Stimulated activated CD8-positive, alpha-beta memory T cell treated with anti-CD3 and anti-CD28 coated beads, Interleukin-4, amount 100 ng/mL, for 1 hour (primary cell): ENCODE measurements around the gene PRDM16.

ENCODE experiments used
- DNase-seq, 2 donors: peaks; one replicate each; pipeline ENCODE4 v3.0.0-alpha.2; 2020; ENCODE audit warnings: low read depth in 2 of 2, low spot score in 1 of 2

PRDM16 gene

GRCh38 chr1:3068564-3069431, at the start of gene PRDM16:
PRDM16 (plus strand) TSS chr1:3069203; CDS start chr1:3069260, 57 bp downstream.
- no peak for DNase-seq

GRCh38 chr1:3019516-3020051, 49.4 kb upstream of the PRDM16 start:
- no peak for DNase-seq

GRCh38 chr1:3020263-3020909, 48.6 kb upstream of the PRDM16 start:
- no peak for DNase-seq

GRCh38 chr1:3021233-3021671, 47.8 kb upstream of the PRDM16 start, which contains the start of gene ACTRT2:
ACTRT2 (plus strand) TSS chr1:3021467; CDS start chr1:3021687, 220 bp downstream.
- DNase-seq: no peak

DNA sequence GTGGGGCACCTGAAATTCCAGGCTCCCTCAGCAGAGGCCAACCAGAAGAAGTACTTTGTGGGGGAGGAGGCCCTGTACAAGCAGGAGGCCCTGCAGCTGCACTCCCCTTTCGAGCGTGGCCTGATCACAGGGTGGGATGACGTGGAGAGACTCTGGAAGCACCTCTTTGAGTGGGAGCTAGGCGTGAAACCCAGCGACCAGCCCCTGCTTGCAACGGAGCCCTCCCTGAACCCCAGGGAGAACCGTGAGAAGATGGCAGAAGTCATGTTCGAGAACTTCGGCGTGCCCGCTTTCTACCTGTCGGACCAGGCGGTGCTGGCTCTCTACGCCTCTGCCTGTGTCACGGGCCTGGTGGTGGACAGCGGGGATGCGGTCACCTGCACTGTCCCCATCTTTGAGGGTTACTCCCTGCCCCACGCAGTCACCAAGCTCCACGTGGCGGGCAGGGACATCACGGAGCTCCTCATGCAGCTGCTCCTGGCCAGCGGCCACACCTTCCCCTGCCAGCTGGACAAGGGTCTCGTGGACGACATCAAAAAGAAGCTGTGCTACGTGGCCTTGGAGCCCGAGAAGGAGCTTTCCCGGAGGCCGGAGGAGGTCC, 47.1 kb upstream of the PRDM16 start:
- no peak for DNase-seq

- no peak for DNase-seq
These were observed 46.5 kb upstream of the PRDM16 start for GRCh38 chr1:3022511-3022973.

GRCh38 chr1:3022976-3023375, 46.0 kb upstream of the PRDM16 start:
- no peak for DNase-seq

- DNase-seq: no peak
These were observed 45.0 kb upstream of the PRDM16 start for GRCh38 chr1:3024019-3024418.

- DNase-seq: no peak
These were observed 44.4 kb upstream of the PRDM16 start for GRCh38 chr1:3024588-3024987.

DNA sequence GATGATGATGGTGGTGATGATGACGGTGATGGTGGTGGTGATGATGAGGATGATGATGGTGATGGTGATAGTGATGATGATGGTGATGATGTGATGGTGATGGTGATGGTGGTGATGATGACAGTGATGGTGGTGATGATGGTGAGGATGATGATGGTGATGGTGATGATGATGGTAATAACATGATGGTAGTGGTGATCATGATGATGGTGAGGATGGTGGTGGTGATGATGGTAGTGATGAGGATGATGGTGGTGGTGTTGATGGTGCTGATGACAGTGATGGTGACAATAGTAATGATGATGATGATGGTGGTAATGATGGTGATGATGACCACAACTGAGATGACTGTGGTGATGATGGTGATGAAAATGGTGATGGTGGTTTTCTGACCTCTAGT, 42.9 kb upstream of the PRDM16 start:
- DNase-seq: no peak

GRCh38 chr1:3026581-3027391, 42.2 kb upstream of the PRDM16 start:
- DNase-seq: no peak

DNA sequence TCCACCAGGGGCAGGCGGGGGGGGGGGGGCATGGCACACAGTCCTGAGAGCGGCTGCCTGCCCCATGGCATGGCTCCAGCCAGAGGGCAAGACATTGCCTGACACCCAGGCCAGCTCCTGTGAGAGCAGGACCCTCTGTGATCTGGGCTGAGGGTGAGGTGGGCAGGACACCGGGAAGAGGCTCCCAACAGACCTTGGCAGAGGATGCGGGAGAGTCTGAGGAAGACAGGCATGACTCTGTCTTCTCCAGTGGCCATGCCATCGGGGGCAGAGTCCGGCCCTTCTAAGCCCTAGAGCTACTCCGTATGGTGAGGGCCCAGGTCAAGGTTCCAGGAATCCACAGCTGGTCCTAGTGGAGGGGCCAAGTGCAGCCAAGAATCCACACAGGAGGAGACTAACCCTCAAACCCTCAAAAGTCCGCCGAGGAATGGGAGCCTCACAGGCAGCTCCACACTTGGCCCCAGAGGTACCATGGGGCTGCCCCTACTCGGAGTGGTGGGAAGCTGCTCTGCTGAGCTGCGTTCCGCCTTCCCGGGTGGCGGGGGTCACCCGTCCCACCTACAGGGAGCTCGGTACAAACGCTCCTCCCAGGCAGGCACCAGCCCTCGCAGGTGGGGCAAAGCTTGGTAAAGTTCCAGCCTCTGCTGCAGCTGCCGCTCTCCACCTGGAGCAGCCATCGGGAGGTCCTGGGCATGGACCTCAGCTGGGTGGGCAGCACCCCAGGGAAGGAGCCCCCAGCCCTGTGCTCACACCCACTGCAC, 41.2 kb upstream of the PRDM16 start:
- DNase-seq: no peak

GRCh38 chr1:3028531-3029282, 40.3 kb upstream of the PRDM16 start:
- no peak for DNase-seq

DNA sequence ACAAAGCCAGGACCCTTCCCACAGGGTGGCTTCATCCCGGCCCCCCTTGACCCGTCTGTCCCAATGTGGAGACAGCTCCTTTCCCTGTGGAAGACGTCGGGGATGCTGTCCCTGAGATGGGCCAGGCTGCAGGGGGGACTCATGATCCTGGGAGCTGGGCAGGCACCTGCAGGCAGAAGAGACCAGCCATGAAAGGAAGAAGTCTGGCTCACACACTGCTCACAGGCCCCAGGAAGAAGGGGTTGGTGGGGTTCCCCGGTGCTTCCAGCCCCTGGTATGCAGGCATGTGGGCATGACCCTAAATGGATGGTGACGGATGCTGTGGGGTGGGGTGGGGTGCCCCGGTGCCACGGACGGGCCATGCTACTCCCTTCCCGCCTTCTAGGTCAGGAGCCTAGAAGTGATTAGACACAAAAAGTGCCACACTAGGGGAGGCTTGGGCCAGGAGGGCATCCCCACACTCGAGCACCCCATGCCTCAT, 39.5 kb upstream of the PRDM16 start:
- no peak for DNase-seq

GRCh38 chr1:3029991-3030662, 38.9 kb upstream of the PRDM16 start:
- DNase-seq: no peak

GRCh38 chr1:3030663-3031381, 38.2 kb upstream of the PRDM16 start:
- DNase-seq: no peak

DNA sequence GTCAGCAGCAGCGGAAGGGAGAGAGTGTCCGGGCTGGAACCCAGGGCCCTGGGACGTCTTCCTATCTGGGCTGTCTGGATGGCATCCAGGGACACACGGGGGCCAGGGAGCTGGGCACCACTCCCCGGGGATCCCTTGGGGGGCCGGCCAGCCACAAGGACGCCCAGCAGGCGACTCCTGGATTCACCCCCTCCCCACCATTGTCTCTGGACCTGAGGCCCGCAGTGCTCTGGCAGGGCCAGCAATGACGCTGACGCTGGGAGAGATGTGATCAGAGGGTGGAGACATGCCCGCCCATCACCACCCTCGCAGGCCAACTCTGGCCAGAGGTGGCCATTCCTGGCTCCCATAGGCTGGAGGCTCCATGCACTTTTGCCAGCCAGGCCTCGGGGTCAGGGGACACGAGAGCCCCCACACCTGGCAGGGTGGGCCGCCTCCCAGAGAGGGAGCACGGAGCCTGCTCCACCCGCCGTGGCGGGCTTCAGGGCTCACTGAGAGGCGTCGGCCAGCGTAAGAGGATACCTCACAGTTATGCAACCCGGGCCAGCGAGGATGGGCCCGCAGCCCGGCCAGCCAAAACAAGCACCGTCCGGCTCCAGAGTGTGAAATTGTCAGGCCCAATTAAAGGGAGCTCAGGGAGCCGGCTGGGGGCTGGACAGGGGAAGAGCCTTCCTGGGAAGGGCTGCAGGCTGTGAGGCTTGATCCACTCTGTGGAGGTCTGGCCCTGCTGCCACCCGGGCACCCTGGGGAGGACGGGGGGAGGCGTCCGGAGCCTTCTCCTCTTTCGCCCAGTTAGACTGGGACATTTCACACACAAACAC, 37.4 kb upstream of the PRDM16 start:
- no peak for DNase-seq
